NCI-H510A (cell line): ENCODE data around the gene TECTA.

Experiments
- DNase-seq: peaks from one replicate; lab custom pipeline; 2025; lab: John Stamatoyannopoulos, UW

Gene TECTA

GRCh38 chr11:121100943-121101342 is at the start of gene TECTA:
TECTA (plus strand) TSS chr11:121101243; CDS start chr11:121102666, 1,423 bp downstream.
- no peak for DNase-seq

GRCh38 chr11:121053244-121053643 is 47.8 kb upstream of the TECTA start:
- DNase-seq: no peak

GRCh38 chr11:121054266-121054665 is 46.8 kb upstream of the TECTA start:
- no peak for DNase-seq

- no peak for DNase-seq
Measured at GRCh38 chr11:121055076-121055475, 46.0 kb upstream of the TECTA start.

GRCh38 chr11:121057922-121058321 is 43.1 kb upstream of the TECTA start:
- no peak for DNase-seq

GRCh38 chr11:121058941-121059340 is 42.1 kb upstream of the TECTA start:
- DNase-seq: no peak

- DNase-seq: no peak
Measured at GRCh38 chr11:121059605-121060004, 41.4 kb upstream of the TECTA start.

- DNase-seq: no peak
Measured at GRCh38 chr11:121063728-121064127, 37.3 kb upstream of the TECTA start.

- no peak for DNase-seq
Measured at GRCh38 chr11:121066623-121067022, 34.4 kb upstream of the TECTA start.

- no peak for DNase-seq
Measured at GRCh38 chr11:121067026-121067425, 34.0 kb upstream of the TECTA start.

- no peak for DNase-seq
Measured at GRCh38 chr11:121067453-121067852, 33.6 kb upstream of the TECTA start.

- DNase-seq: no peak
Measured at GRCh38 chr11:121067962-121068647, 32.9 kb upstream of the TECTA start.

GRCh38 chr11:121068787-121069186 is 32.3 kb upstream of the TECTA start:
- DNase-seq: no peak

- DNase-seq: no peak
Measured at GRCh38 chr11:121070951-121071845, 29.8 kb upstream of the TECTA start.

- DNase-seq: no peak
Measured at GRCh38 chr11:121071846-121072450, 29.1 kb upstream of the TECTA start.

GRCh38 chr11:121081321-121081720 is 19.7 kb upstream of the TECTA start:
- DNase-seq: no peak

GRCh38 chr11:121082219-121082618 is 18.8 kb upstream of the TECTA start:
- DNase-seq: no peak

- DNase-seq: no peak
Measured at GRCh38 chr11:121082670-121083069, 18.4 kb upstream of the TECTA start.

GRCh38 chr11:121086866-121087265 is 14.2 kb upstream of the TECTA start:
- no peak for DNase-seq

GRCh38 chr11:121089566-121089965 is 11.5 kb upstream of the TECTA start:
- no peak for DNase-seq

GRCh38 chr11:121090145-121090721 is 10.8 kb upstream of the TECTA start:
- DNase-seq: no peak

- DNase-seq: no peak
Measured at GRCh38 chr11:121091492-121092152, 9.4 kb upstream of the TECTA start.
